ENCODE measurements around the gene CUX1. TPM values are rescaled to one million over a fixed set of nuclear protein-coding genes. Genes with fewer than 3 reads are reported as not detected.

CUX1 gene
- total RNA-seq, 2 donors from 2014 or later: 12.0 to 13.8 TPM

DNA sequence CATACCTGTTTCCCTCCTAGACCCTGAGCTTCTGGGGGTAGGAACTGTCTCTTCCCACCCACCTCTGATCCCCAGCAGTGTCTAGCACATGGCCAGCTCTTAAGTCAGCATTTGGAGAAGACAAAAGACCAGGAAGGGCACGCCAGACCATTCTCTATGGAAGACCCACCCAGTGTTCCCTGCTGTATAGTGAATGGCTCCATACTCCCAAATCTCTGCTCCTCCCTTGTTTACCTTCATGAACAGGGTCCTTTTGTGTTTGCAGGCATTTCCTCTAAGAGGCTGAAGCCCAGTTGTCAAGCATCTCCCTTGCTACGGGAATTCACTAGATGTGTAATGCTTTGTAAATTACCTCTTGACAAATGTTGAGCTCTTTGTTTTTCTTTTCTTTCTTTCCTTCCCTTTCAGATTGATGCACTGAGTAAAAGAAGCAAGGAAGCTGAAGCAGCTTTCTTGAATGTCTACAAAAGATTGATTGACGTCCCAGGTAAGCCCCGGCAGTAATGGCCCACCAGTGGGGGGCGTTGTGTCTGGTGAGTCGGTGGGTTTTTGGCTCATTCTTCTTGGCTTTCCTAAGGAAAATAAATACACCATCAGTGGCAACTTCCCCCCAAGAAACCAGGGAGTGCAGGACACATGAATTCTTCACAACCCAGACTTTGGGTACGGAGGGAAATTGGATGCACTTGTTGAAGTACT lies 252.7 kb downstream of the CUX1 start:
- no peaks in the 10 kb centered on the region for H3K9me3 Mint-ChIP-seq
- H3K36me3 Mint-ChIP-seq (ENCODE audit: low read depth): peaks cover 36% of the 10 kb centered on the region
- no peak for ATAC-seq (replicated peaks)
- H3K27me3 Mint-ChIP-seq: no peaks in the 10 kb centered on the region
- no peak overlapping the region for H3K4me3 Mint-ChIP-seq
- H3K4me1 Mint-ChIP-seq: no peaks in the 10 kb centered on the region
- H3K27ac Mint-ChIP-seq: no peak overlapping the region

DNA sequence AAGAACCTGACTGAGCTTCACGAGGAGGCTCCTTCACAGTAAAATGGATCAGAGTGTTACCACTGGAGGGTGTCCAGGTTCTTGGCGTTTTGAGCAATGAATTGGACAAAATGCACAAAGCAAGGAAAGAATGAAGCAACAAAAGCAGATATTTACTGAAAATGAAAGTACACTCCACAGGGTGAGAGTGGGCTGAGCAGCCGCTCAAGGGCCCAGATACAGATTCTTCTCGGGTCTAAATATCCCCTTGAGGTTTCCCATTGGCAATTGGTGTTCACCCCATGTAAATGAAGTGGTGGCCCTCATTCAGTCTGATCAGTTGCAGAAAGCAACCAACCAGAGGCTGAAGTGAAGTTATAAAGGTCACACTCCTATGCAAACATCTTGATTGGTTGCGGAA lies 254.6 kb downstream of the CUX1 start:
- no peak for ATAC-seq (replicated peaks)
- Mint-ChIP-seq H3K4me3 (no peak overlapping the region), H3K36me3 (ENCODE audit: low read depth) (peaks cover 36% of the 10 kb centered on the region), H3K9me3 (no peaks in the 10 kb centered on the region), H3K4me1 (no peaks in the 10 kb centered on the region), H3K27ac (no peak overlapping the region), H3K27me3 (no peaks in the 10 kb centered on the region)

DNA sequence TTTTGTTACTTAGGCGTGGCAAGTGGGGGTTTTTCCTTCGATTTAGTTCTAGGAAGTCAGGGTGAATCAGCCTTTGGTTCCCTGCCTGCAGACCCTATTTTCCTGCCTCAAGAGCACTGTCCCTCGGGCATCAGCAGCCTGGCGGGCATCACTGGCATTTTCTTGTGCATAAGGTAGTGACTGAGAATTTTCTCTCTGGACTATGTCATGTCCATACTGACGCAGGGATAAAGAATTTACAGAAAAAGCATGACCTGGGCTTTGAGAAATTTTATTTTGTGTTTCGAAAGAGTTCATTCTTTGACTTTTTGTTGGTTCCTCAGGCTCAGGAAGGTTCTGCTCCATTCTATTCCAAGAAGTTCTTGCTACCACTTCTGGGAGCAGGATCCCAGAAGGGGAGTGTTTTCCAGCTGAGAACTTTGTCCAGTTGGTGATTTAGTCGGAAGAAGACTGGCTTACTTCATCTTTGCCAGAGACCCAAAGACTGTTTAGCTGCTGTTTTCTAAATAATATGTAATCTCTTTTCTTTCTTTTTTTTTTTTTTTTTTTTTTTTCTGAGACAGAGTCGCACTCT lies 255.3 kb downstream of the CUX1 start:
- ATAC-seq (replicated peaks): no peak
- Mint-ChIP-seq H3K36me3 (ENCODE audit: low read depth) (peaks cover 36% of the 10 kb centered on the region), H3K4me1 (no peaks in the 10 kb centered on the region), H3K9me3 (no peaks in the 10 kb centered on the region), H3K27me3 (no peaks in the 10 kb centered on the region), H3K27ac (no peak overlapping the region), H3K4me3 (no peak overlapping the region)

DNA sequence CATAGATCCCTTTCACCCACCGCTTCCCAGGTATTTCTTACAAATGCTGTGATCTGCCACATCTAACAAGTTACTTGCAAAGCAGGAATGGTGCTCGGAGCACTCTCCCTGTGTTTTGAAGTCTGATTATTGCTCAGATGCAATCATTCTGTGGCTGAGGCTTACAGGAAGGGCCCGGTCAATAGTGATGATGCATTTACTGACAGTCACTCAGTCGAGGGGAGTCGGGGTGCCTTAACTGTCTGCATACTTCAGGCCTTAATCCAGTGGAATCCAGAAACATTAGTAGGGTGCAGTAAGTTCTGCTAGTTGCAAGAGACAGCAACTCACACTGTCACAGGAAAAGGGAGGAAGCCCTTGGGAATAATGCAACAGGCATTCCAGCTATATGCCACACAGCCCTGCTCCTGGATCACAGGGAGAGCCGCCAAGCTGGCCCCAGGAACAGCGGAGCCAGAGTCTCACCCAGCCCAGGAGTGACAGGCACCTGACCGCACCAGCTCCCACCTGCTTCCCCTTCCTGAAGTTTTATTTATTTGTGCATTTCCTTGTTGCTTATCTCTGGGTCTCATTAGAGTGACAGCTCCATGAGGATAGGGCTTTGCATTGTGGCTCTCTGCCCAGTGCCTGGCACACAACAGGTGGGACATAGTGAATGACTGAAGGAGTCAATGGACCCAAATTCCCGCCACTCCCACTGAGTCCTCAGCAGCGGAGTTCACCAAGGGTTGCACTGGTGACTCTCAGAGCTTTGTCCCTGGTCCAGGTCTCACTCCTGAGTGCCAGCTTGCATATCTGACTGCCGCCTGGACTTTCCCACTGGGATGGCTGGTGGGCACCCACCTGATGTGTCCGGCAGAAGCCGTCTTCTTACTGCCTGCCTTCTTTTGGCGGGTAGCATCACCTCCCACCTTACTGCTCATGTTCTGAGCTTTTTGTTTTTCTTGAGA lies 256.8 kb downstream of the CUX1 start:
- no peak for ATAC-seq (replicated peaks)
- Mint-ChIP-seq H3K9me3 (no peaks in the 10 kb centered on the region), H3K36me3 (ENCODE audit: low read depth) (peaks cover 33% of the 10 kb centered on the region), H3K4me3 (no peak overlapping the region), H3K27me3 (no peaks in the 10 kb centered on the region), H3K4me1 (no peaks in the 10 kb centered on the region), H3K27ac (no peak overlapping the region)

DNA sequence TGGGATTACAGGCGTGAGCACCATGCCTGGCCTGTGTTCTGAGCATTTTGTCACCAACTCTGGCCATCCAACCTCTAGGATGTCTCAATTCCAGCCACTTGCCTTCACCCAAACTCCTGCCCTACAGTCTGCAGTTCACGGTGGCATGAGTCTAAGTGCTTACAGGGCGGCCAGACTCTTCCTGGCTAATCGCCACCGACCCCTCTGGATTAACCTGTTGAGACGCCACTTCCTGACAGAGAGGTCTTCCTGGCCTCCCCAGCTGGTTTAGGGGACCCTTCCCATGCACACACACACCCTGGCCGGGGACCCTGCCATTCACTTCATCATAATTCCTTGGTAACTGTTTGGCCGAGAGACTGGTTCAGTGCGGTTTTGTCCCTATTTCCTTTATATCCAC lies 257.7 kb downstream of the CUX1 start:
- Mint-ChIP-seq H3K9me3 (no peaks in the 10 kb centered on the region), H3K27ac (no peak overlapping the region), H3K4me3 (no peak overlapping the region), H3K4me1 (no peaks in the 10 kb centered on the region), H3K36me3 (ENCODE audit: low read depth) (peaks cover 29% of the 10 kb centered on the region), H3K27me3 (no peaks in the 10 kb centered on the region)
- no peak for ATAC-seq (replicated peaks)

DNA sequence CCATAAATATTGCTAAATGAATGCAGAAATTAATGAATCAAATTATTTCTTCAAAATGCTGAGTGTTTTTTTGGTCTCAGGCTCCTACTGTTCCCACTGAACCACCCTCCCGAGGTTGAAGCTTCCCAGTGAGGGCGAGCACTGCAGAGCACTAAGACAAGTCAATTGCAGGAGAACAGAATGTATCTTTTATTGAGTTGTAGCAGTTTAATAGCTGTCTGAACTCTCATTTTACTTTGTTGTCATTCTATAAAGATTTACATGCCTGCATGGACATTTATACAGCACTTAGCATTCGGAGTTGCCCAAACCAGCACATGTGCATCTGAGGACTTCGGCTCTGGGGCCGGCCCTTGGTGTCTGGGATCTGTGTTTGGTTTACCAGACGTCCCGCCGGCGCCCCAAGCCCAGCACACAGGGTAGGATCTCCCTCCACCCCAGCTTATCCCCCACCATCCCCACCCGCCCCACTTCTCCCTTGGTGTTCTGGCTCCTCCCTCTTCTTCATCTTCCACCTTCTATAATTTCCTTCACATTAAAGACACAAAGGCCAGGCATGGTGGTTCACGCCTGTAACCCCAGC lies 258.2 kb downstream of the CUX1 start:
- ATAC-seq (replicated peaks): no peak
- H3K4me1 Mint-ChIP-seq: no peaks in the 10 kb centered on the region
- H3K36me3 Mint-ChIP-seq (ENCODE audit: low read depth): peaks cover 26% of the 10 kb centered on the region
- no peaks in the 10 kb centered on the region for H3K9me3 Mint-ChIP-seq
- H3K27ac Mint-ChIP-seq: no peak overlapping the region
- no peaks in the 10 kb centered on the region for H3K27me3 Mint-ChIP-seq
- H3K4me3 Mint-ChIP-seq: no peak overlapping the region

DNA sequence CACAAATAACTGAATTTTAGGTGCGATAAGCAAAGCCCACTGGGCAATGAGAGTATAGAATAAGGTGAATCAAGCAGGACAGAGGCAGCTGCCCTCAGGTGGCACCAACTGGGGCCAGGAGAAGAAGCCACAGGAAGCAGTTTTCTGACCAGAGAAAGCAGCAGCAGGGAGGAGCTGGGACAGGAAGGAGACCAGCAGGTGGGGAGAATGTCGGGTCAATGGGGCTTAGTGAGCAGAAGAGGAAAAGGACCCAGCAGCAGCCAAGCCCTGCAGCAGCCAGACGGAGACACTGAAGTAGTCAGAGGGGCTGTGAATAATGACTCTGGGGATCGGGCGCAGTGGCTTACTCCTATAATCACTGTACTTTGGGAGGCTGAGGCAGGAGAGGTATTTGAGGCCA lies 259.7 kb downstream of the CUX1 start:
- no peak for ATAC-seq (replicated peaks)
- Mint-ChIP-seq H3K9me3 (no peaks in the 10 kb centered on the region), H3K27ac (no peak overlapping the region), H3K27me3 (no peaks in the 10 kb centered on the region), H3K4me1 (no peaks in the 10 kb centered on the region), H3K4me3 (no peak overlapping the region), H3K36me3 (ENCODE audit: low read depth) (peaks cover 28% of the 10 kb centered on the region)

DNA sequence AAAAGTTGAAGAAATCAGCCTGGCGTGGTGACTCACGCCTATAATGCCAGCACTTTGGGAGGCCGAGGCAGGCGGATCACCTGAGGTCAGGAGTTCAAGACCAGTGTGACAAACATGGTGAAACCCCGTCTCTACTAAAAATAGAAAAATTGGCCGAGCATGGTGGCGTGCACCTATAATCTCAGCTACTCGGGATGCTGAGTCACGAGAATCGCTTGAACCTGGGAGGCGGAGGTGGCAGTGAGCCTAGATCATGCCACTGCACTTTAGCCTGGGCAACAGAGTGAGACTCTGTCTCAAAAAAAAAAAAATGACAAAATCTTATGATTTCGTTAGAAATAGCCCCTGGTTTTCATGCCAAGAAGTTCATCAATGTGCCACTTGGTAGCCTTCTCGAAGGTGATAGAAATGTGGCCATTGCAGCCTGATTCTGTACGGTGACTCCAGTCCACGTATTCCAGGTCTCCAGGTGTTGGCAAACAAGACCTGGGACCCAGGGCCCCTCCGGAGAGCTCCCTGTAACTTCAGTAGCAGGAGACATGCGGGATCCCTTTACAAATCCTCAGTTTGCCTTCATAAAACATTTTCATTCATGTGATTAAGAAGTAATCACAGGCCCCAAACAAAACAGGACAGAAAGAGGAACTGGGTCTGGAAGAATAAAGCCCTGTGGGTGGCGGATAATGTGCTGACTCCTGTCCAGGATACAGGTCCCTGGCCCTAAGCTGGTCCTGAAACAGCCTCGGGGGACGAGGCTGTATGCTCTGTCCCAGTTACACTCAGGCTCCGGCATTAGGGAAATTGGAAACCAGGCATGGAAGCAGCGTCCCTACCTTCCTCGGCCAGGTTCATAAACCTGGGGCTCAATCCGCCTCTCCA lies 262.0 kb downstream of the CUX1 start:
- no peak overlapping the region for H3K27ac Mint-ChIP-seq

DNA sequence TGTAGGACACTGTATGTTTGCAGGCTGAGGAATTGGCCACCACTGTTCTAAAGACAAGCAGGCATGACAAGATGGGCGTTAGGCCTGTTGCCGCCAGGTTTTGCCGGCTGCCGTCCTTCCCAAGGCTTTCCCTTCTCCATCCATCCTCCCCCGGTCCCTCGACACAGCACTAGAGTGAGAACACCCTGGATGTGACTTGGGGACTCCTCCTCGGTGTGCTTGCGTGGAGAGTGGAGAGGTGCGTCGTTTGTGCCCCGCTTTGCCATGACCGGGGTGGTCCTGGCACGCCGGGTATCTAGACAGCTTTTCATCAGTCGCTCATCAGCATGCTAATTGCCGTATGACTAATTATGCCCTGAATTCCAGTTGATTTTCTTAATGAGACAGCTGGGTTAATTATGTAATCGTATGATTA lies 262.6 kb downstream of the CUX1 start:
- Mint-ChIP-seq H3K4me1 (no peaks in the 10 kb centered on the region), H3K27me3 (no peaks in the 10 kb centered on the region), H3K4me3 (no peak overlapping the region), H3K9me3 (peaks cover 3% of the 10 kb centered on the region), H3K36me3 (ENCODE audit: low read depth) (peaks cover 23% of the 10 kb centered on the region), H3K27ac (no peak overlapping the region)
- no peak for ATAC-seq (replicated peaks)

More for the DNA sequence above, 262.0 kb downstream of the CUX1 start:
- Mint-ChIP-seq H3K9me3 (peaks cover 3% of the 10 kb centered on the region), H3K27me3 (no peaks in the 10 kb centered on the region), H3K4me1 (no peaks in the 10 kb centered on the region), H3K36me3 (ENCODE audit: low read depth) (peaks cover 23% of the 10 kb centered on the region), H3K4me3 (no peak overlapping the region)
- ATAC-seq (replicated peaks): no peak

DNA sequence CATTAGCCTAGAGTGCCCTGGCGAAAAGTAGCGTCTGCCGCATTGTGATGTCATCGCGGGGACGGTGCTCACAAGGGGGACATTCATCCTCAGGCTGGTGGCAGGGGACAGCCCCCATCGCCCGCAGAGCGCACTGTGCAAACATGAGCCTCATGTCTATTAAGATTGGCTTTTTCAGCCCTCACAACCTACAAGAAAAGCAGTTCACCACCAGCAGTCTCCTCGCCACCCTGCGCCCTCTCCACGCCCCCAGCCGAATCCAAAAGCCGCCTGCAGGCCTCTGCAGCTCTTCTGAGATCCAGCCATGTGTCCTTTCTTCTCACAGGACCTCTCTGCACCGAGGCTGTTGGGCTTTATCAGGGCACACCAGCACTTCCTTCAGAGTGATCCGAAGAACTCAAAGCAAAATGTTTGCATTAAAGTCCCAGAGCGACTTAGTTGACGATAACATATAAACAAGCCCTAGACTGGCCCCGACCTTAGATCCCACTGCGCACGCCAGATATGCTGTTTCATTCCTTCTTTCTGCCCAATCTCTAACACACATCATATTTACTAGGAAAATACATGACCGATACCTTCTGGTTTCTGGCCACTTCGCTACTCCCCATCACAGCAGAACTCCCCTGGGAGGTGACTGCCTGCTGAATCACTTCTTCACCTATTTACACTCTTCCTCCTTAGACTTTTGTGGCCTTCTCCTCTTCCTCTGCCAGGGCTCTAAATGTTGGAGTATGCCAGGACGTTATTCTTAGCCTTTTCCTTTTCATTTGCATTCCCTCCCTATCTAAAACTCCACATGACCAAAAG lies 263.2 kb downstream of the CUX1 start:
- H3K4me3 Mint-ChIP-seq: no peak overlapping the region
- no peak overlapping the region for H3K27ac Mint-ChIP-seq
- H3K9me3 Mint-ChIP-seq: peaks cover 6% of the 10 kb centered on the region
- ATAC-seq (replicated peaks): no peak
- no peaks in the 10 kb centered on the region for H3K27me3 Mint-ChIP-seq
- peaks cover 28% of the 10 kb centered on the region for H3K36me3 Mint-ChIP-seq (ENCODE audit: low read depth)
- no peaks in the 10 kb centered on the region for H3K4me1 Mint-ChIP-seq

DNA sequence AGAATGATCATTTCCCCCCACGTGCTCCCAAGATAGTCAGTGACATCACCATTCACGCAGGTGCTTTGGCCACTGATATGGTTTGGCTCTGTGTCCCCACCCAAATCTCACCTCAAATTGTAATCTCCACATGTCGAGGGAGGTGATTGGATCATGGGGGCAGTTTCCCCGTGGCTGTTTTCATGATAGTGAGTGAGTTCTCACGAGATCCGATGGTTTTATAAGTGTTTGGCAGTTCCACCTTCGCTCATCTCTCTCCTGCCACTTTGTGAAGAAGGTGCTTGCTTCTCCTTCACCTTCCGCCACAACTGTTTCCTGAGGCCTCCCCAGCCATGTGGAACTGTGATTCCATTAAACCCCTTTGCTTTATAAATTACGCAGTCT lies 263.8 kb downstream of the CUX1 start:
- H3K36me3 Mint-ChIP-seq (ENCODE audit: low read depth): peaks cover 28% of the 10 kb centered on the region
- H3K9me3 Mint-ChIP-seq: peaks cover 6% of the 10 kb centered on the region
- ATAC-seq (replicated peaks): no peak
- no peak overlapping the region for H3K27ac Mint-ChIP-seq
- H3K27me3 Mint-ChIP-seq: no peaks in the 10 kb centered on the region
- no peaks in the 10 kb centered on the region for H3K4me1 Mint-ChIP-seq
- no peak overlapping the region for H3K4me3 Mint-ChIP-seq

DNA sequence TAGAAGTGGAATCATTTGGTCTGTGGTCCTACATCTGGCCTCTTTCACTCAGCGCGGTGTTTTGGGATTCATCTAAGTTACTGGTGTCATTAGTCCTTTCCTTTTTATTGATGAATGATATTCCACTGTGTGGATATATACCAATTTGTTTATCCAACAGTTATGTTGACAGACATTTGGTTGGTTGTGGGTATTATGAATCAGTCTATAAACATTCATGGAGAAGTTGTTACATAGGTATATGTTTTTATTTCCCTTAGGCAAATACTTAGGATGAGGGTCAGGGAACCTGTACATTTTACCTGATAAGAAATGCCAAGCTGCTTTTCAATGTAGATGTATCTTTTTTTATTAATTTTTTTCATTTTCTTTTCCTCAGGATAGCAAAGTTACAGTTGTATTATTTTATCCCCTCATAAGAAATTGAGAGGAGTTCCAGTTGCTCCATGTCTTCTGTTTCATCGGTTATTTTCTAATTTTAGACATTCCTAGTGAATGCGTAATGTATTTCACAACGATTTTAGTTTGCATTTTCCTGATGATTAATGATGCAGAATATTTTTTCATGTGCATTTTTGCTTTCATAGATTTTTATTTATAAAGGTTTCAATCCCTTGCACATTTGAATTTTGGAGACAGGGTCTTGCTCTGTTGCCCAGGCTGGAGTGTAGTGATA lies 265.4 kb downstream of the CUX1 start:
- Mint-ChIP-seq H3K27ac (no peak overlapping the region), H3K4me3 (no peak overlapping the region), H3K9me3 (peaks cover 6% of the 10 kb centered on the region), H3K27me3 (no peaks in the 10 kb centered on the region), H3K4me1 (no peaks in the 10 kb centered on the region), H3K36me3 (ENCODE audit: low read depth) (peaks cover 28% of the 10 kb centered on the region)
- ATAC-seq (replicated peaks): no peak

All from activated T-helper 17 cell treated with anti-CD3 and anti-CD28 coated beads, Interleukin-2, amount 50 U/mL, for 72 hours (primary cell).